Gastrocnemius medialis (tissue), 4 donors: ENCODE data around the gene BMPR1A.

Experiments
- POLR2A ChIP-seq, 2 donors: fragments of 450-650 bp; IDR thresholded peaks; one replicate each; pipeline ENCODE4 v1.6.1; 2017; ENCODE audit warnings: antibody characterized with exemption in 2 of 2, mild to moderate bottlenecking in 2 of 2, moderate library complexity in 2 of 2
- TF ChIP-seq, protein P1 (sequence below), 5 experiments: fragments of 450-650 bp in 3 of 5; fragments of 200-600 bp in 2 of 5; sonication (generic) in 2 of 5; IDR thresholded peaks in 4 of 5; conservative IDR thresholded peaks in 1 of 5; 1 replicate in 4 of 5; 2 replicates in 1 of 5; pipeline ENCODE4 v1.5.1; 2016 to 2019; ENCODE audit warnings: antibody characterized with exemption in 5 of 5, mild to moderate bottlenecking in 3 of 5, moderate library complexity in 3 of 5

DNA sequence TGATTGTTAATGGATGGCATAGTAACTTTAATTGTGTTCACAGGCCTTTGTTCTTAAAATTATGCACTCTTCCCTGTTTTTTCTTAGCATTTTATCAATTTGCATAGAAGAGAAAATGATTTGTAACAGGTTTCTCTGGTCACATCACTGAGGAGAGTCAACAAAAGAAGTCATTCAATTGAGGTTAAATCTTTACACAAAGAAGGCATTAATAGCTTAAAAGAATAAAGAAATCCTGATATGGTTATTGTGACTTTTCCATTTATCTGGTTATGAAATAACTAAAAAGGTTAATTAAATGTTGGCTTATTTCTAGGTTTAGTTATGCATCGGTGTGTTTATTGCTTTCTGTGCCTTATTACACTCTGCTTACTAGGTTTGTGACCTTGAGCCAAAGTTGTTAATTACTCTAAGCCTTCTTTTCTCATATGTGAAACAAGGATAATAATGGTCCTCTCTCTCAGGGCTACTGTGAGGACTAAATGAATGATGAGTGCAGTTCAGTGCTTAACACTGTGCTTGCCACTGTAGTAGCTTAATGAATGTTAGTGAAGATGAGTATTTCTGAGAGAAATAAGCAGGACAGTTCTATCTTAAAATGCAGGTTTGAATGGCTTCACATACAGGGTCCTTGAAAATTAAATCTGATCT lies 12.1 kb downstream of the BMPR1A start:
- TF ChIP-seq, protein P1, sequence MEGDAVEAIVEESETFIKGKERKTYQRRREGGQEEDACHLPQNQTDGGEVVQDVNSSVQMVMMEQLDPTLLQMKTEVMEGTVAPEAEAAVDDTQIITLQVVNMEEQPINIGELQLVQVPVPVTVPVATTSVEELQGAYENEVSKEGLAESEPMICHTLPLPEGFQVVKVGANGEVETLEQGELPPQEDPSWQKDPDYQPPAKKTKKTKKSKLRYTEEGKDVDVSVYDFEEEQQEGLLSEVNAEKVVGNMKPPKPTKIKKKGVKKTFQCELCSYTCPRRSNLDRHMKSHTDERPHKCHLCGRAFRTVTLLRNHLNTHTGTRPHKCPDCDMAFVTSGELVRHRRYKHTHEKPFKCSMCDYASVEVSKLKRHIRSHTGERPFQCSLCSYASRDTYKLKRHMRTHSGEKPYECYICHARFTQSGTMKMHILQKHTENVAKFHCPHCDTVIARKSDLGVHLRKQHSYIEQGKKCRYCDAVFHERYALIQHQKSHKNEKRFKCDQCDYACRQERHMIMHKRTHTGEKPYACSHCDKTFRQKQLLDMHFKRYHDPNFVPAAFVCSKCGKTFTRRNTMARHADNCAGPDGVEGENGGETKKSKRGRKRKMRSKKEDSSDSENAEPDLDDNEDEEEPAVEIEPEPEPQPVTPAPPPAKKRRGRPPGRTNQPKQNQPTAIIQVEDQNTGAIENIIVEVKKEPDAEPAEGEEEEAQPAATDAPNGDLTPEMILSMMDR (IDR thresholded peaks at IDR 0.05 in 4 of 5, conservative IDR thresholded peaks at IDR 0.05 in 1 of 5): no peak
- TF ChIP-seq POLR2A (IDR thresholded peaks at IDR 0.05): no peak
